Fibroblast of pulmonary artery (primary cell): Measurements from ENCODE around the gene ST7.
"Not testable (repeated sequence)": the region's sequence is repeated elsewhere in the genome, so short reads cannot be mapped to it uniquely, and the experiment has no call there.

Source experiments
- DNase-seq: peaks from one replicate; pipeline ENCODE4 v3.0.0-alpha.2; 2010; ENCODE audit warnings: low read depth
- H3K4me3 ChIP-seq: replicated peaks from 2 replicates; pipeline ENCODE4 v1.5.1; 2011; ENCODE audit warnings: low read depth, mild to moderate bottlenecking, control low read depth, low read length, moderate library complexity
- TF ChIP-seq, protein P1 (sequence below): IDR thresholded peaks from 2 replicates; pipeline ENCODE4 v1.5.1; 2011; ENCODE audit warnings: mild to moderate bottlenecking, control low read depth, low read length, inconsistent platforms; ENCODE audit errors: missing control alignments

Gene ST7

DNA sequence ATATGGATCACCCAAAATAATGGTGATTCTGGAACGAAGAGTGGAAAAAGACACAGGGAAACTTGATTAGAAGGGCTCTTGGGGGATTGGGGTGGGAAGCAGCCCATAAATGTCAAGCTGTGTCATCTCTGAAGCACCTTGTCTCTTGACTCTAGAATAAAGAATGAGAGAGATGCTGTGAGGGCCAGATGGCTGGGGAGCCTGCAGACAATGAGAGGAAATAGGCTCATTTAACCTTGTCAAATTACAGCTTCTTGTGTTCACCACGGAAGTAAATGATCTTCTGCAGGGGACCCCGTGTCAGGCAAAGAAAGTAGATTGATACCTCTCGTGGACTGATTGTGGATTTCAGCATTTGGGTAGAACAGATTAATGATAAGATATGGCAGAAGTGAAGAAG, 159.3 kb downstream of the ST7 start:
- TF ChIP-seq, protein P1, sequence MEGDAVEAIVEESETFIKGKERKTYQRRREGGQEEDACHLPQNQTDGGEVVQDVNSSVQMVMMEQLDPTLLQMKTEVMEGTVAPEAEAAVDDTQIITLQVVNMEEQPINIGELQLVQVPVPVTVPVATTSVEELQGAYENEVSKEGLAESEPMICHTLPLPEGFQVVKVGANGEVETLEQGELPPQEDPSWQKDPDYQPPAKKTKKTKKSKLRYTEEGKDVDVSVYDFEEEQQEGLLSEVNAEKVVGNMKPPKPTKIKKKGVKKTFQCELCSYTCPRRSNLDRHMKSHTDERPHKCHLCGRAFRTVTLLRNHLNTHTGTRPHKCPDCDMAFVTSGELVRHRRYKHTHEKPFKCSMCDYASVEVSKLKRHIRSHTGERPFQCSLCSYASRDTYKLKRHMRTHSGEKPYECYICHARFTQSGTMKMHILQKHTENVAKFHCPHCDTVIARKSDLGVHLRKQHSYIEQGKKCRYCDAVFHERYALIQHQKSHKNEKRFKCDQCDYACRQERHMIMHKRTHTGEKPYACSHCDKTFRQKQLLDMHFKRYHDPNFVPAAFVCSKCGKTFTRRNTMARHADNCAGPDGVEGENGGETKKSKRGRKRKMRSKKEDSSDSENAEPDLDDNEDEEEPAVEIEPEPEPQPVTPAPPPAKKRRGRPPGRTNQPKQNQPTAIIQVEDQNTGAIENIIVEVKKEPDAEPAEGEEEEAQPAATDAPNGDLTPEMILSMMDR, result no peak
- no peak for DNase-seq
- H3K4me3 ChIP-seq, result no peak overlapping the region

DNA sequence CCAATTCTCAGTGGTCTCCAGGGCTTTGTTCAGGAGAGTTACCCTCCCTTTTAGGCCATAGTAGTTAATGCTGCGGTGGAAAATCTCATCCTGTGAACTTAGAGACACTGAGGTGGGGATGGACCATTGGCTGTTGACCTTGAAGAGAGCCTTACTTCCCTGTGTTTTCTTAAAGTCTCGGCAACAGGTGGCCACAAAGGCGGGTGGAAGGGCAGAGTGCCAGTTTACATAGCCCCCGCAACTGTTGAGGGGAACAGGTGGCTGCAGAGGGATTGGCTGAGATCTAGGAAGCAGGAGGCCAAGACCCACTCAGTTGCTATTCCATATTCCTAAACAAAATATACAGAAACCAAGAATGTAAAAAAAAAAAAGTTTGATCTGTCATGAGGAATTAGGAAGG, 160.6 kb downstream of the ST7 start:
- no peak overlapping the region for H3K4me3 ChIP-seq
- no peak for DNase-seq
- TF ChIP-seq, protein P1, result no peak

DNA sequence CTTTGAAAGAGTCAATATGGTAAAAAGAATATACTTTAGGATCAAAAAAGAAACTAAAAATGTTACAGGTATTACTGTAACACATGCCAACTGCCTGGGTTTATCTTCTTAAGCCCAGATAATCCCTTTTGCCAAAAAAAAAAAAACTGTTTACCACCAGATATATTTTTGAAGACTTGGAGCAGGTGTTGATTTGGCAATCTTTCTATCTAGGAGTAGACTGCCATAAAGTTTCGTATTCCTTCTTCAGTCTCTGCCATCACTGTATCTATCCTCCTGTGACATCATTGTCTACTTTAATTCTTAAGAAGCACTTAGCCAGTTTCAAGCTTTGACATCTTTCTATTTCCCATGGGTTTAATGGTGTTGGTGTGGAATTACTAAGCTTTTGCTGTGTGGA, 161.0 kb downstream of the ST7 start:
- H3K4me3 ChIP-seq, result no peak overlapping the region
- TF ChIP-seq, protein P1, result no peak
- DNase-seq, result no peak

DNA sequence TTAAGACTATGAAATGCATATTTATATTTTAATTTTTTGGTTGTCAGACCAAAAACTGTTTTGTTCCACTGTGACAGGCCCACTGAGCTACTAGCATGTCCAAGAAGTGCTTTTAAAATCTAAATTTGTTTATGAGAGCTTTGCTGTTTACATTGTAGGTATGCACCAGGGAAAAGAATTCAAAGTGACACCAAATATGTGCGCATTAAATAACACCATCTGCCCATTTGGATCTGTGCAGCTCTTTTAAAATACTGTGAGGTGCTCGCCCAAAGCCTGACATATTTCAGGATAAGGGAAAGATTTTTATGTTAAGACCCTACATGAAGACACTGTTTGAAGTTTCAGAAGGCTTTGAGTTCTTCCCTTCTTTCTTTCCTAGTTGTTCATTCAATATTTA, 162.9 kb downstream of the ST7 start:
- H3K4me3 ChIP-seq, result no peak overlapping the region
- DNase-seq, result no peak
- TF ChIP-seq, protein P1, result no peak

DNA sequence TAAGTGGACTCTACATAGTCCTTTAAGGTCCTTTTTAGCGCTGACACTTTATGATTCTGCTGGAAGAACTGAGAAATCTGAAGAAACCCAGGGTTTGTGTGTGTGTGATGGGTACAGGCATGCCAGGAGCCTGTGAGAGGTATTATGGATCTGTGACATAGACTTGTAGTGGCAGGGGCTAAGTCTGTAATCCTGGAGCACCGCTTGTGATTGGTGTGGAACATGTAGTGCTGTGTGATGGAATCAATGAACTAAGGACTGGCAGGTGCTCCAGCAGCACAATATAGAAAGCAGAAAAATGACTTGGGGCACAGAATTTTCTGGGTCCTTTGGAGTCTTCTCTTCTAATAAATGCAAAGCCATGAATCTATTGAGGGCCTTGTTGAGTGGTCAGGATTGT, 163.9 kb downstream of the ST7 start:
- TF ChIP-seq, protein P1, result no peak
- H3K4me3 ChIP-seq, result no peak overlapping the region
- DNase-seq, result no peak

DNA sequence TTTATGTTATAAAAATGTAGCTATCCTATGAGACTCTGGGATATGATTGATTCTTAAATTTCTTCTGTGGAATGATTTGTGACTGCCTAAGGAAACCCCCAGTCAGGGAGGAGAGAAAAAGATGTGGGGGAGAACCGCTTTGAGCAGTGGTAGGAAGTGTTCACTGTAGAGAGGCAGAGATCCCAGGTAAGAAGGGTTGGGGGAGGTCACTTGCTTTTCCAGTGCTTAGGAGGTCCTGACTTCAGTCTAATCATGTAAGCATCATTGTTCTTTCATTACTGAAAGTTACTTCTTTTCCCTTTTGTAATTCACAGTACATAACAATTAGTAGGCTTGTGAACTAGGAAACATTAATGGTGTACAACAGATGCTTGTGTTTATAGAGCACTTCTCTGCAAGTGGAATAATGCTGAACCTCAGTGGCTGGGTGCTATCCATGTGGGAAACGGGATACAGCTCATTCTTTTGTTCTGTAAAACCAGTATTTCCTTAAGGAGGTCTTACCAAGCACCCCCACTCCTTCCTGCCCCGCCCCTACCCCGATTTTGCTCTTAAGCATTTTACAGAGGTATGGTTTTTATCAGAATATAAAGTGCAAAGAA, 165.4 kb downstream of the ST7 start:
- TF ChIP-seq, protein P1, result no peak
- no peak for DNase-seq
- no peak overlapping the region for H3K4me3 ChIP-seq

DNA sequence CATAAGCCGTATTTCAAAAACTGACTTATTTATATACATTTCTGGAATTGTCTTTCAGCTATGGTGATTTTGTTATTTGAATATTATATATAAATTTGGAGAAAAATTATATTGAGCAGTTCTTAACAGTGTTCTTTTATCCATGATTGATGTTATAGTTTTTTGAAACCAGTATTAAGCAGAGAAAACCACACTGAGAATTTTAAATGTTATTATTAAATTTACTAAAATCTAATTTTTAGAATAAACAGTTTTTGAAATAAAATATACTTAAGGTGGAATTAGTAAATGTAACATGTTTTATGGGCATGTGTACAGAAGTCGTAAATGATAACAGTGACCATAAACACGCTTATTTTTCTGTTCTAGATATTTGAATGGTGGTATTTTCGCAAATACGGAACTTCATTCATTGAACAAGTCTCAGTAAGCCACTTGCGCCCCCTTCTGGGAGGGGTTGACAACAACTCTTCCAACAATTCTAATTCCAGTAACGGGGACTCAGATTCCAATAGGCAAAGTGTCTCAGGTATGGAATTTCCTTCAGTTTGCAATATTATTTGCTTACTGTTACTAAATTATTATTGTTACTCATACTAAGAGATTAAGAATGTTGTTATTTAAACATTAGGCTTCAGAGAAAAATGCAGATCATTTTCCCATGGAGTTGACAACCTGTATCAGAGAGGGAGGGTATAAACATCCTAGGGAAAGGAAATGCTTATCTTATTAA, 166.1 kb downstream of the ST7 start:
- TF ChIP-seq, protein P1, result peak; percentile 91
- peak; percentile 85 for DNase-seq
- H3K4me3 ChIP-seq, result no peak overlapping the region

DNA sequence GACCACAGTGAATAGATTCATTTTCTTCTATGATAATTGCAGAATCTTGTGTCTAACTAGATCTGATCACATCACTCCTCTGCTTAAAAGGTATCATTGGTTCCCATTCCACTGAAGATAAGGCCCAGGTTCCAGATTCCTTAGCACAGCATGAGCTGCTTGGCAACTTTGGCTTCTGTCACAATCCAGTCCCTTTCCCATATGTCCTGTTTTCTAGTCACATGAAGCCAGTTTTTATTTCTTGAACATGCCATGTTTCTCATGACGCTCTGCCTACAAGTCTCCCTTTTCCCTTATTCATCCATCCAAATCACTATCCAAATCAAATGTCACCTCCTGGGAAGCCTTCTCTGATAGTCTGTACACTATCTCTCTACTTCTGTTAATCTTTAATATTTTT, 167.0 kb downstream of the ST7 start:
- not testable (repeated sequence) for H3K4me3 ChIP-seq

DNA sequence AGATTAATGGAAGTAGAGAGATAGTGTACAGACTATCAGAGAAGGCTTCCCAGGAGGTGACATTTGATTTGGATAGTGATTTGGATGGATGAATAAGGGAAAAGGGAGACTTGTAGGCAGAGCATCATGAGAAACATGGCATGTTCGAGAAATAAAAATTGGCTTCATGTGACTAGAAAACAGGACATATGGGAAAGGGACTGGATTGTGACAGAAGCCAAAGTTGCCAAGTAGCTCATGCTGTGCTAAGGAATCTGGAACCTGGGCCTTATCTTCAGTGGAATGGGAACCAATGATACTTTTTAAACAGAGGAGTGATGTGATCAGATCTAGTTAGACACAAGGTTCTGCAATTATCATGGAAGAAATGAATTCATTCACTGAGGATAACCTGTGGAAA, 168.7 kb downstream of the ST7 start:
- not testable (repeated sequence) for DNase-seq

More for the DNA sequence above, 167.0 kb downstream of the ST7 start:
- DNase-seq, result not testable (repeated sequence)

More for the DNA sequence above, 168.7 kb downstream of the ST7 start:
- H3K4me3 ChIP-seq, result not testable (repeated sequence)
